ENCODE measurements around the gene RPS28.
"Not testable (repeated sequence)": the region's sequence is repeated elsewhere in the genome, so short reads cannot be mapped to it uniquely, and the experiment has no call there.

Gene RPS28

DNA sequence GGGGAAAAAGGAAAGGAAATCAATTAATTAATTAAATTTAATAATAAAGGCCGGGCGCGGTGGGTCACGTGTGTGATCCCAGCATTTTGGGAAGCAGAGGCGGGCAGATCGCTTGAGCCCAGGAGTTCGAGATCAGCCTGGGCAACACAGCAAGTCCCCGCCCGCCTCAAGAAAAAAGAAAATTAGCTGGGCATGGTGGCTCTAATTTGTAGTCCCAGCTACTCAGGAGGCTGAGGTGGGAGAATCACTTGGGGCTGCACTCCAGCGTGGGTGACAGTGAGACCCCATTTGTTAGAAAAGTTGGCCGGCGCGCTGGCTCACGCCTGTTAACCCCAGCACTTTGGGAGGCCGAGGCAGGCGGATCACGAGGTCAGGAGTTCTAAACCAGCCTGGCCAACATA is 12.4 kb upstream of the RPS28 start:
- no peaks in the 10 kb centered on the region for H3K27me3 ChIP-seq (replicated peaks; ENCODE audit: control insufficient read depth, insufficient read depth, low read length)
- H3K9ac ChIP-seq (ENCODE audit: low read length): peak overlapping the region; percentile 59

GRCh38 chr19:8310342-8311055 is 10.8 kb upstream of the RPS28 start:
- Histone ChIP-seq H3K4me3 (ENCODE audit: low read length) (no peak overlapping the region), H3K4me1 (ENCODE audit: control insufficient read depth, insufficient read depth, low read length) (peaks cover 13% of the 10 kb centered on the region), H3K9ac (ENCODE audit: low read length) (no peak overlapping the region), H3K36me3 (ENCODE audit: control insufficient read depth, insufficient read depth, low read length, severe bottlenecking) (peaks cover 50% of the 10 kb centered on the region), H3K27me3 (replicated peaks; ENCODE audit: control insufficient read depth, insufficient read depth, low read length) (no peaks in the 10 kb centered on the region), H3K9me3 (ENCODE audit: control insufficient read depth, low read length) (no peaks in the 10 kb centered on the region)
- DNase-seq (ENCODE audit: low read depth): no peak

More for the DNA sequence above, 12.4 kb upstream of the RPS28 start:
- DNase-seq (ENCODE audit: low read depth): no peak
- Histone ChIP-seq H3K4me3 (ENCODE audit: low read length) (peak overlapping the region; percentile 80), H3K36me3 (ENCODE audit: control insufficient read depth, insufficient read depth, low read length, severe bottlenecking) (peaks cover 35% of the 10 kb centered on the region), H3K4me1 (ENCODE audit: control insufficient read depth, insufficient read depth, low read length) (peaks cover 13% of the 10 kb centered on the region), H3K9me3 (ENCODE audit: control insufficient read depth, low read length) (no peaks in the 10 kb centered on the region)

DNA sequence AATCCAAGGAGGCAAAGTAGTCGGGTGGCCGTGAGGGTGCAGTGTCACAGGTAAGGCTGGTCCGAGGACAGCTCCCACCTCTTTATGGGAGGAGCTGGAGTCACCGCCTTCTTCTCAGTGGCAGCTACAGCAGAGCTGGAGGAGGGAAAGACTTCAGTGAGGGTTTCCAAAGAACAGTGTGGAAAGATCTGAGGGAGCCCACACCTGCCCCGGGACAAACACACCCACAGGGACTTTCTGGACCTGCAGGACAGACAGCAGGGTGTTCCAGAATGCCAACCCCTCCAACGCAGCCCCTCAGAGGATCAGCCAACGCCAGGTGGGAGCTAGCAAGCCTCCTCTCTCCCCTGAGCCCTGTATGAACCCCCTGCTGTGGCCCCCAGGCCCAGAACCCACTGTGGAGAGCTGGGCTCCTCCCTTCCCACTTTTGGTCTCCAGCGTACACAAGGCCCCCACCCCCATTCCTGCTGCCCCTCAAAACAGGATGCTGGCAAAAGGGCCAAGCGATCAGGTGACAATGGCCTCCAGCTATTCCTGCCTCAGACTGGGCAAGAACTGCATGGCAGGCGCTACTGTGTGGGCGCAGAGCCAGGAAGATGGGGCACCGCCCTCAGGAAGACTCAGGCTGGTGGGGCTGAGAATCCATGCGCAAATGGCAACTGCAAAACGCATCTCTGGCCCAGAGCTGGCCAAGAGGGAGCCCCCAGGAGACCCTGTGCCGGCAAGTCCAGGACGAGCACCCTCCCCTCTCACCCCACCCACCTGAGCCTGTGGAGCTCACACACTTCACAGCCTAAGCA is 9.6 kb upstream of the RPS28 start:
- Histone ChIP-seq H3K27me3 (replicated peaks; ENCODE audit: control insufficient read depth, insufficient read depth, low read length) (no peaks in the 10 kb centered on the region), H3K4me3 (ENCODE audit: low read length) (no peak overlapping the region), H3K9ac (ENCODE audit: low read length) (no peak overlapping the region), H3K4me1 (ENCODE audit: control insufficient read depth, insufficient read depth, low read length) (peaks cover 13% of the 10 kb centered on the region), H3K9me3 (ENCODE audit: control insufficient read depth, low read length) (no peaks in the 10 kb centered on the region), H3K36me3 (ENCODE audit: control insufficient read depth, insufficient read depth, low read length, severe bottlenecking) (peaks cover 58% of the 10 kb centered on the region)
- no peak for DNase-seq (ENCODE audit: low read depth)

DNA sequence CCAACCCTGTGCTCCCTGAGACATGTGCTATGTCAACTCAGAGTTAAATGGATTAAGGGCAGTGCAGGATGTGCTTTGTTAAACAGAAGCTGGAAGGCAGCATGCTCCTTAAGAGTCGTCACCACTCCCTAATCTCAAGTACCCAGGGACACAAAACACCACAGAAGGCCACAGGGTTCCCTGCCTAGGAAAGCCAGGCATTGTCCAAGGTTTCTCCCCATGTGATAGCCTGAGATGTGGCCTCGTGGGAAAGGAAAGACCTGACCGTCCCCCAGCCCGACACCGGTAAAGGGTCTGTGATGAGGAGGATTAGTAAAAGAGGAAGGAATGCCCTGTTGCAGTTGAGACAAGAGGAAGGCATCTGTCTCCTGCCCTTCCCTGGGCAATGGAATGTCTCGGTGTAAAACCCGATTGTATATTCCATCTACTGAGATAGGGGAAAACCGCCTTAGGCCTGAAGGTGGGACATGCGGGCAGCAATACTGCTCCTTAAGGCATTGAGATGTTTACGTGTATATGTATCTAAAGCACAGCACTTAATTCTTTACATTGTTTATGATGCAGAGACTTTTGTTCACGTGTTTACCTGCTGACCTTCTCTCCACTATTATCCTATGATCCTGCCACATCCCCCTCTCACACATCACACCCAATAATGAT is 6.2 kb upstream of the RPS28 start:
- not testable (repeated sequence) for H3K4me3 ChIP-seq (ENCODE audit: low read length); H3K9me3 ChIP-seq (ENCODE audit: control insufficient read depth, low read length); DNase-seq (ENCODE audit: low read depth); H3K4me1 ChIP-seq (ENCODE audit: control insufficient read depth, insufficient read depth, low read length); H3K9ac ChIP-seq (ENCODE audit: low read length); H3K27me3 ChIP-seq (replicated peaks; ENCODE audit: control insufficient read depth, insufficient read depth, low read length)
- peaks cover 53% of the 10 kb centered on the region for H3K36me3 ChIP-seq (ENCODE audit: control insufficient read depth, insufficient read depth, low read length, severe bottlenecking)

- DNase-seq (ENCODE audit: low read depth): no peak
- Histone ChIP-seq H3K4me1 (ENCODE audit: control insufficient read depth, insufficient read depth, low read length) (peaks cover 12% of the 10 kb centered on the region), H3K9ac (ENCODE audit: low read length) (no peak overlapping the region), H3K36me3 (ENCODE audit: control insufficient read depth, insufficient read depth, low read length, severe bottlenecking) (peaks cover 44% of the 10 kb centered on the region), H3K27me3 (replicated peaks; ENCODE audit: control insufficient read depth, insufficient read depth, low read length) (no peaks in the 10 kb centered on the region), H3K9me3 (ENCODE audit: control insufficient read depth, low read length) (no peaks in the 10 kb centered on the region), H3K4me3 (ENCODE audit: low read length) (no peak overlapping the region)
These were observed 4.8 kb upstream of the RPS28 start for GRCh38 chr19:8316351-8317125.

DNA sequence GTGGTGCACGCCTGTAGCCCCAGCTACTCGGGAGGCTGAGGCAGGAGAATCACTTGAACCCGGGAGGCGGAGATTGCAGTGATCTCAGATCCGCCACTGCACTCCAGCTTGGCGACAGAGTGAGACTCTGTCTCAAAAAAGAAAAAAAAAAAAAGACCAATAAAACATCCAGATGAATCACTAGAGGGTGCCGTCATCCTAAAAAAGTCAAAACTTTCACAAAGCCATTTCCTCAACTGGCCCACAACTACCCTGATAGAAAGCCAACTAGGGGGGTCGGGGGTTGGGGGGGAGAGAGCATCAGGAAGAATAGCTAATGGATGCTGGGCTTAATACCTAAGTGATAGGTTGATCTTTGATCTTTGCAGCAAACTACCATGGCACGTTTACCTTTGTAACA is 2.5 kb upstream of the RPS28 start:
- H3K4me1 ChIP-seq (ENCODE audit: control insufficient read depth, insufficient read depth, low read length): peaks cover 26% of the 10 kb centered on the region
- peaks cover 39% of the 10 kb centered on the region for H3K36me3 ChIP-seq (ENCODE audit: control insufficient read depth, insufficient read depth, low read length, severe bottlenecking)
- DNase-seq (ENCODE audit: low read depth): peak; percentile 46

DNA sequence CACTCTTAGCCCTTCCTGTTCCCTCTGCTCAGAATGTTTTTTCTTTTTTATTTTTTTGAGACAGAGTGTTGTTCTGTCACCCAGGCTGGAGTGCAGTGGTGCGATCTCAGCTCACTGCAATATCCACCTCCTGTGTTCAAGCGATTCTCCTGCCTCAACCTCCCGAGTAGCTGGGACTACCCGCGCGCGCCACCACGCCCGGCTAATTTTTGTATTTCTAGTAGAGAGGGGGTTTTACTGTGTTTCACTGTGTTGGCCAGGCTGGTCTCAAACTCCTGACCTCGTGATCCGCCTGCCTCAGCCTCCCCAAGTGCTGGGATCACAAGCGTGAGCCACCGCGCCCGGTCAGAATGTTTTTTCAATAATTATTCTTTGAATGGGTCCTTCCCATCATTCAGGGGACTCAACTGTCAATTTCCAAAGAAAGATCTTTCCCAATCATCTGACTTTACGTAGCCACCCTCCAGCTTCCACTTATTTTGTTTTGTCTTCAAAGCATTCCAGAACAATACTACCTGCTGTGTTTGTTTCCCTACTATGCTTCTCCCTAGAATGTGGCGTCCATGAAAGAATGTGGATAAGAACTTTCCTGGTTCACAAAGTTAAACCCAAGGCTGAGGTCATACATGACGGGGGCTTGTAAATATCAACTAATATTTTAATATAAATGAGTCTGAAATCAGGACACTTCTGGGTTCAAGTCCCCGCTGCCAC is 1.3 kb upstream of the RPS28 start:
- Histone ChIP-seq H3K9me3 (ENCODE audit: control insufficient read depth, low read length) (no peaks in the 10 kb centered on the region), H3K36me3 (ENCODE audit: control insufficient read depth, insufficient read depth, low read length, severe bottlenecking) (peaks cover 34% of the 10 kb centered on the region), H3K4me1 (ENCODE audit: control insufficient read depth, insufficient read depth, low read length) (peaks cover 26% of the 10 kb centered on the region), H3K27me3 (replicated peaks; ENCODE audit: control insufficient read depth, insufficient read depth, low read length) (no peaks in the 10 kb centered on the region), H3K9ac (ENCODE audit: low read length) (peak overlapping the region; percentile 100), H3K4me3 (ENCODE audit: low read length) (peak overlapping the region; percentile 100)
- DNase-seq (ENCODE audit: low read depth): no peak

More for the DNA sequence above, 2.5 kb upstream of the RPS28 start:
- not testable (repeated sequence) for H3K4me3 ChIP-seq (ENCODE audit: low read length); H3K9ac ChIP-seq (ENCODE audit: low read length); H3K27me3 ChIP-seq (replicated peaks; ENCODE audit: control insufficient read depth, insufficient read depth, low read length); H3K9me3 ChIP-seq (ENCODE audit: control insufficient read depth, low read length)

DNA sequence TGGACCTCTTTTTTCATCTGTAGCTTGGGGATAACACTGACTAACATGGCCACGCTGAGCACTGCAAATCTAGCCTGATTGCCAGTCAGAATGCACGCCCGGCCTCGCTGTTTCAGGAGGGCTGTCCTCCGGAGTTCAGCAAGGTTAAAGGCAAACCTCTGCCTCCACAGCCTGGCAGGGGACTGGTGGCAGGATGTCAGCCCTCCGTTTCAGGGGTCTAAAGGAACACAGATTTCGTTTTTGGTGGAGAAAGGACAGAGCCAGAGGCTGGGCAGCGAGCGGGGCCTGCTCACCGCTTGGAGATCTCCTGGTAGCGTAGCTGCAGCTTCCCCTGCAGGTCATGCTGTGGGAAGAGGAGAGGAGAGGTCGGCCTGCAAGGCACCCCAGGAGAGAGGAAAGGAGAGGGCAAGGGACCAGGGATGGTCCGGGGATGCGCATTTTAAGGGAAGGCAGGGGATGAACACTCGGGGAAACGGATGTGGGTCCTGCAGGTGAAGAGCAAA is 681 bp upstream of the RPS28 start:
- H3K4me3 ChIP-seq (ENCODE audit: low read length): peak overlapping the region; percentile 100
- H3K36me3 ChIP-seq (ENCODE audit: control insufficient read depth, insufficient read depth, low read length, severe bottlenecking): peaks cover 27% of the 10 kb centered on the region
- H3K9ac ChIP-seq (ENCODE audit: low read length): peak overlapping the region; percentile 100
- H3K27me3 ChIP-seq (replicated peaks; ENCODE audit: control insufficient read depth, insufficient read depth, low read length): no peaks in the 10 kb centered on the region
- peaks cover 26% of the 10 kb centered on the region for H3K4me1 ChIP-seq (ENCODE audit: control insufficient read depth, insufficient read depth, low read length)
- DNase-seq (ENCODE audit: low read depth): no peak
- H3K9me3 ChIP-seq (ENCODE audit: control insufficient read depth, low read length): no peaks in the 10 kb centered on the region

DNA sequence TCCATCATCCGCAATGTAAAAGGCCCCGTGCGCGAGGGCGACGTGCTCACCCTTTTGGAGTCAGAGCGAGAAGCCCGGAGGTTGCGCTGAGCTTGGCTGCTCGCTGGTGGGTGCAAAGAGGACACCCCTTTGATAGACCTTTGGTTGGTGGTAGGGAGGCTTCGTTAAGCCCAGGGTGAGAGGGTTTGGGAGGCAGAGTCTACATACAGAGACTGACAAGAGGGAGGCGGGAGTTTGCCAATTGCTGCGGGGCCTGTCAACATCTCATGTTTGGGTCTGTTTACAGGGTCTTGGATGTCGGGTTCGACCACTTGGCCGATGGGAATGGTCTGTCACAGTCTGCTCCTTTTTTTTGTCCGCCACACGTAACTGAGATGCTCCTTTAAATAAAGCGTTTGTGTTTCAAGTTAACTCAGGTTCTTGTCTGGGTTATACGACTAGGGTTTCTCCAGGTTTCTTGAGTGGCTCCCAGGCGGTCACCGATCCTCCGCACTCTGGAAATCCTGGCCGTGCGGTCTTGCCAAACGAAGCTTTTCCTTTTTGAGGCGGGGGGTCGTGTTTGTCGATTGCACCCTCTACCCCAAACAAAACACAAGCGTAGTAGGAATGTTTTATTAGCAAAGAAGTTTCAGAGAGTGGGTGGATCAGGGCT is 816 bp downstream of the RPS28 start:
- H3K36me3 ChIP-seq (ENCODE audit: control insufficient read depth, insufficient read depth, low read length, severe bottlenecking): peaks cover 19% of the 10 kb centered on the region
- peaks cover 5% of the 10 kb centered on the region for H3K9me3 ChIP-seq (ENCODE audit: control insufficient read depth, low read length)
- no peaks in the 10 kb centered on the region for H3K27me3 ChIP-seq (replicated peaks; ENCODE audit: control insufficient read depth, insufficient read depth, low read length)
- peaks cover 26% of the 10 kb centered on the region for H3K4me1 ChIP-seq (ENCODE audit: control insufficient read depth, insufficient read depth, low read length)
- H3K9ac ChIP-seq (ENCODE audit: low read length): peak overlapping the region; percentile 100
- DNase-seq (ENCODE audit: low read depth): peak; percentile 32
- H3K4me3 ChIP-seq (ENCODE audit: low read length): peak overlapping the region; percentile 100

GRCh38 chr19:8322638-8322997 is 1.3 kb downstream of the RPS28 start:
- Histone ChIP-seq H3K4me1 (ENCODE audit: control insufficient read depth, insufficient read depth, low read length) (peaks cover 26% of the 10 kb centered on the region), H3K4me3 (ENCODE audit: low read length) (peak overlapping the region; percentile 100), H3K36me3 (ENCODE audit: control insufficient read depth, insufficient read depth, low read length, severe bottlenecking) (peaks cover 18% of the 10 kb centered on the region), H3K27me3 (replicated peaks; ENCODE audit: control insufficient read depth, insufficient read depth, low read length) (no peaks in the 10 kb centered on the region), H3K9ac (ENCODE audit: low read length) (peak overlapping the region; percentile 100), H3K9me3 (ENCODE audit: control insufficient read depth, low read length) (peaks cover 5% of the 10 kb centered on the region)
- no peak for DNase-seq (ENCODE audit: low read depth)
